ENCODE measurements around the gene ARL16.
A peak's percentile ranks its signal among the peaks of the same experiment; 100 is the strongest.

The ARL16 gene, protein sequence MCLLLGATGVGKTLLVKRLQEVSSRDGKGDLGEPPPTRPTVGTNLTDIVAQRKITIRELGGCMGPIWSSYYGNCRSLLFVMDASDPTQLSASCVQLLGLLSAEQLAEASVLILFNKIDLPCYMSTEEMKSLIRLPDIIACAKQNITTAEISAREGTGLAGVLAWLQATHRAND

DNA sequence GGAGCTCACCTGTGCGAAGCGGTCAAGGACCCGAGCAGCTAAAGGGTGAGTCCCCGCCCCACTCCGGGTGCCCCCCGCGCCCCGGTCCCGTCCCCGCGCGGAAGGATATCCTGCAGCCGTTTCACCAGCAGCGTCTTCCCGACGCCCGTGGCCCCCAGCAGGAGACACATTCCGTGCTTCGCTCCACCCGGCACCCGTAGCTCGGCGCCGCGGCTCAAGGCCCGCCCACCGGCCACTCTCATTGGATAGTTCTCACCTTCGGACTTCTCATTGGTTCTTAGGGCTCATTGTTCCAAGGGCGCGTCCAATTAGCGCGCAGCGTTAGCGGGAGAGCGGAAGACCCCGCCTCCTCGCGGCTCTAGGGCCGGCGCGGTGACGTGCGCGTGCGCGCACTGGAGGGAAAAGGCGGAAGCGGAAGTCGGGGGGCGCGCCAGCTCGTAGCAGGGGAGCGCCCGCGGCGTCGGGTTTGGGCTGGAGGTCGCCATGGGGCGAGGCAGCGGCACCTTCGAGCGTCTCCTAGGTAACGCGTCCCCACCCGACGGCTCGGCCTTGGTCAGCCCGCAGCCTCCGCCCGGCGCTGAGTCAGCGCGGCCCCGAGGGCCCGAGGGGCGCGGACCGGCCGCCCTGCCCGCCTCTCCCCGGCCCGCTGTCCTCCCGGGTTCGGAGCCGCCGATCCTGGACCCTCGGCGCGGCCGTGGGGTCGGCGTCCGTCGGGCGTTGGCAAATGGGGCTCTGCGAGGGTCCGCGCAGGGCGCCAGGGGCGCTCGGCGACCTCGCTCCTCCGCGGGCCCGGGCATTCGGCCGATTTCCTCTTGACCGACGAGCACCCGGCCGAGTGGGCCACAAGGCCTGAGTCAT lies at the start of gene ARL16, which contains the start of gene HGS:
TSS of gene ARL16 (minus strand) at position 214 of the 858 bp plus-strand sequence. CDS start at position 170, 44 bp downstream.
TSS of gene HGS (plus strand) at position 428 of the 858 bp plus-strand sequence. CDS start at position 484, 56 bp downstream.
- H3K27ac Mint-ChIP-seq: peak within 1 kb of the TSS; percentile 98
- H3K9me3 Mint-ChIP-seq: no peaks in the 10 kb centered on the region
- peaks cover 39% of the 10 kb centered on the region for H3K4me1 Mint-ChIP-seq
- H3K27me3 Mint-ChIP-seq: no peaks in the 10 kb centered on the region
- peaks cover 7% of the 10 kb centered on the region for H3K36me3 Mint-ChIP-seq
- peak within 1 kb of the TSS; percentile 94 for H3K4me3 Mint-ChIP-seq

DNA sequence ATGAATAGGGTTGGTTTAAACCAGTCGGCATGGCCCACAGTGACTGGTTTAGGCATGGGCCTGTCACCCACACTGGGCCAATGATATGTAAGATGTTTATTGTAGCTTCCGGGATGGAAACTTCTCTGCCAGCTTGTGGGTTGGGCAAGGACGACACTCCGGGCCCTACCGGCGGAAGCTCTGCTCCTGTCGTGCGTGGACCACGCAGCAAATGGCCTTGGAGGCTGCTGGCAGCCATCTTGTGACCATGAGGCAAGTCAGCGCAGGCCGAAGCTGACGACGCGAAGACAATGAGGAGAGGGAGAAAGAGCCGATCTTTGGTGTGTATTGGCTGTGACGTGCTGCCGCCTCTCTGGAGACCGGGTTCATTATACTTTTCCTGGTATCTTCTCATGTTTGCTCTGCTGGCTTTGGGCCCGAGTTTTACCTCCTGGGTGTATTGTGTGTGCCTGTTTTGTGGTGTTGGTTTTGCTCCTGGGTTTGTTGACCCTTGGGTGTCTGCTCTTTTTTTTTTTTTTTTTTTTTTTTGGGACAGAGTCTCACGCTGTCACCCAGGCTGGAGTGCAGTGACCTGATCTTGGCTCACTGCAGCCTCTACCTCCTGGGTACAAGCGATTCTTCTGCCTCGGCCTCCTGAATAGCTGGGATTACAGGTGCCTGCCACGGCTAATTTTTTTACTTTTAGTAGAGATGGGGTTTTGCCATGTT lies 43.9 kb upstream of the ARL16 start:
- Mint-ChIP-seq H3K9me3 (no peaks in the 10 kb centered on the region), H3K27me3 (peaks cover 6% of the 10 kb centered on the region), H3K27ac (no peak overlapping the region), H3K36me3 (no peaks in the 10 kb centered on the region), H3K4me3 (no peak overlapping the region), H3K4me1 (no peaks in the 10 kb centered on the region)

- H3K27me3 Mint-ChIP-seq: peaks cover 5% of the 10 kb centered on the region
- H3K27ac Mint-ChIP-seq: no peak overlapping the region
- H3K9me3 Mint-ChIP-seq: no peaks in the 10 kb centered on the region
- H3K4me1 Mint-ChIP-seq: no peaks in the 10 kb centered on the region
- no peak overlapping the region for H3K4me3 Mint-ChIP-seq
- H3K36me3 Mint-ChIP-seq: no peaks in the 10 kb centered on the region
Measured at GRCh38 chr17:81726004-81726403, 42.4 kb upstream of the ARL16 start.

DNA sequence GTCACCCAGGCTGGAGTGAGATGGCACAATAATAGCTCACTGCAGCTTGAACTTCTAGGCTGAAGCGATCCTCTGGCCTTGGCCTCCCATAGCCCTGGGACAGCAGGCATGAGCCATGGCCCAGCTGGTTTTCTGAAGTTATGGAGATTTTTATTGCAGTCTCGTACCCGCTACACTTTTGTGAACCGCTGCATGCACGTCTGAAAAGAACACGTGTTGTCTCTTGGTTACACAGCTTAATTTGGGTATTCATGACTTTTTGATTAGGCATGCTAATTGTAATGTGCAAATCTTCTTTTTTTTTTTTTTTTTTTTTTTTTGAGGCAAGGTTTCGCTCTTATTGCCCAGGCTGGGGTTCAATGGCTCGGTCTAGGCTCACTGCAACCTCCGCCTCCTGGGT lies 41.8 kb upstream of the ARL16 start:
- Mint-ChIP-seq H3K4me1 (no peaks in the 10 kb centered on the region), H3K9me3 (no peaks in the 10 kb centered on the region), H3K27ac (no peak overlapping the region), H3K27me3 (peaks cover 5% of the 10 kb centered on the region), H3K36me3 (no peaks in the 10 kb centered on the region), H3K4me3 (no peak overlapping the region)

DNA sequence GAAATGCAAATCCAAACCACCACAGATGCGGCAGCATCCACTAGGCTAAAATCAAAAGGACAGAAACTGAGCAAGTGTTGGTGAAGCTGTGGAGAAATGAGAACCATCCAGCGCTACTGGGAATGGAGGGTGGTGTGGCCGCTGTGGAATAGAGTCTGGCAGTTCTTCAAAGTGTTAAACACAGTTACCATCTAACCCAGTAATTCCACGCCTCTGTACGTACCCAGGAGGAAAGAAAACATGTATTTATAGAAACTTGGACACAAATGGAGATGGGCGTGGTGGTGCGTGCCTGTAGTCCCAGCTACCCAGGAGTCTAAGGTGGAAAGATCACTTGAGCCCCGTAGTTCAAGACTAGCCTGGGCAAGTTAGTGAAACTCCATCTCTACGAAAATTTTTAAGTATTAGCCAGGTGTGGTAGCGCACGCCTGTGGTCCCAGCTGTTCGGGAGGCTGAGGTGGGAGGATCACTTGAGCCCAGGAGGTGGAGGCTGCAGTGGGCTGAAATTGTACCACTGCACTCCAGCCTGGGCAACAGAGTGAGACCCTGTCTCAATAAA lies 40.1 kb upstream of the ARL16 start:
- Mint-ChIP-seq H3K4me1 (no peaks in the 10 kb centered on the region), H3K27ac (no peak overlapping the region), H3K36me3 (no peaks in the 10 kb centered on the region), H3K4me3 (no peak overlapping the region), H3K9me3 (no peaks in the 10 kb centered on the region), H3K27me3 (peaks cover 4% of the 10 kb centered on the region)

DNA sequence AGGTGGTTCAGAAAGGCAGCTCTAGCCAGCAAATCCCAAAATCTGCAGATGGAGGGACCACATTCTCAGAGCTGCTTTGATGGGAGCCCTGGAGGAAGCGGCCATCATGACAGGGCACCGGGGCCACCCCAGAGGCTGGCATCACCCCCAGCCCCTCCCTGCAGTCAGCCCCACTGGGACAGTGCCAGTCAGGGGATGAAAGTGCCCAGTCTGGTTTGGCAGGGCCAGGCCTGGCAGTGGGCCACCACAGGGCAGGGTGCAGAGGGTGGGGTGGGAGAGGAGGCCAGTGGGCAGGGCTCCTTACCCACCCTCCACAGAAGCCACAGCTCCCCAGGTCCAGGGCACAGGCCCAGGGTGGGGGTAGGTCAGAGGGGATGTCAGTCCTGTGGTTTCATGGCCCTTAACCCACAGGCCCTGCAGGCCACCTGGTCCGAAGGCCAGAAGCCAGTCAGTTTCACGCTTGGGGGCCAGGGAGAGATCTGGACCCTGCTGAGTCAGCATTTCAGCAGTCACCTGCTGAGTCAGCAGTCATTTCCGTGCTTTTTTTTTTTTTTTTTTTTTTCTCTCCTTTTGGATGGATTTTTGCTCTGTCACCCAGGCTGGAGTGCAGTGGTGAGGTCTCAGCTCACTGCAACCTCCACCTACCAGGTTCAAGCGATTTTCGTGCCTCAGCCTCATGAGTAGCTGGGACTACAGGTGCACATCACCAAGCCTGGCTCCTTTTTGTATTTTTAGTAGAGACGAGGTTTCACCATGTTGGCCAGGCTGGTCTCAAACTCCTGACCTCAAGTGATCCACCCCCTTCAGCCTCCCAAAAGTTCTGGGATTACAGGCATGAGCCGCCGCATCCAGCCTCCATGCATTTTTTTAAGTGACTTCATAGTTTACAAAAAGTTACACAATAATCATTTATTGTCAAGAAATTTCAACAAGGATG lies 38.9 kb upstream of the ARL16 start:
- Mint-ChIP-seq H3K4me3 (no peak overlapping the region), H3K27ac (no peak overlapping the region), H3K36me3 (no peaks in the 10 kb centered on the region), H3K27me3 (peaks cover 4% of the 10 kb centered on the region), H3K4me1 (no peaks in the 10 kb centered on the region), H3K9me3 (no peaks in the 10 kb centered on the region)

DNA sequence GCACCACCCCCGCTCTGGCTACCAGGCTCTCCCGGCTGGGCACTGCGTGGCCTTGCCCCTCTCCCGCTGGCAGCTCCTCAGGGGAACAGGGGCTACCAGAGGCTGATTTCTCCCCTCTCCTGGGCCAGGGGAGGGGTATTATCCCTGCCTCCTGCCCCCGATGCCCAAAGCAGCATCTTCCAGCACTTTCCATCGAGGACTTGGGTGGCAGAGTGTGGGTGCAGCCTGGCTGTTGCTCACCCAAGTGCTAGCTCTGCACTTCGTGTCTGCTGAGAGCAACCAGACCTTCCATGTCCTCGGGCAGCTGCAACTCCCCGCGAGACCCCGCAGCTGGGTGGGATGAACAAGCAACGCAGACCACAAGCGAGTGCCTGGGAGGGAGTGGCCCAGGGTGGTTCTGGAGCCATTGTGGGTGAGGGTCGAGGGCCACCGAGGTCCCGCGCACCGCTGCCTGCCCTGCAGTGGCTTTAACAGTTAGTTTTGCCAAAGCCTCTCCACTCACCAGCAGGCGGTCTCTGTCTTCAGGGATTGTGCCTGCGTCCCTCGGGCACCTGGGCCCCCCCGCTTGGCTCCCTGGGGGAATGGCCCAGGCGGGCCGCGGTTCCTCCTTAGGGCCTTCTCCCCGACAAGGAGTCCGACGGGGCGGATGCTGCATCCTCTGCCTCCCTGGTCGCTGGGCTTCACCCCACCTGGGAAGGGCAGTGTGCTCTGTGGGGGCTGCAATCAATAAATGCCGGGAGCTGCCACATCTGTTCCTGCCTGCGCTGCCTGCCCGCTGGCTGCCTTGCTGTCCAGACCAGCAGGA lies 36.9 kb upstream of the ARL16 start:
- Mint-ChIP-seq H3K27me3 (peaks cover 4% of the 10 kb centered on the region), H3K9me3 (no peaks in the 10 kb centered on the region), H3K4me1 (no peaks in the 10 kb centered on the region), H3K4me3 (no peak overlapping the region), H3K27ac (no peak overlapping the region), H3K36me3 (no peaks in the 10 kb centered on the region)

- H3K4me1 Mint-ChIP-seq: no peaks in the 10 kb centered on the region
- H3K27me3 Mint-ChIP-seq: peaks cover 4% of the 10 kb centered on the region
- H3K4me3 Mint-ChIP-seq: no peak overlapping the region
- H3K27ac Mint-ChIP-seq: no peak overlapping the region
- no peaks in the 10 kb centered on the region for H3K36me3 Mint-ChIP-seq
- no peaks in the 10 kb centered on the region for H3K9me3 Mint-ChIP-seq
Measured at GRCh38 chr17:81719410-81720266, 36.0 kb upstream of the ARL16 start.

DNA sequence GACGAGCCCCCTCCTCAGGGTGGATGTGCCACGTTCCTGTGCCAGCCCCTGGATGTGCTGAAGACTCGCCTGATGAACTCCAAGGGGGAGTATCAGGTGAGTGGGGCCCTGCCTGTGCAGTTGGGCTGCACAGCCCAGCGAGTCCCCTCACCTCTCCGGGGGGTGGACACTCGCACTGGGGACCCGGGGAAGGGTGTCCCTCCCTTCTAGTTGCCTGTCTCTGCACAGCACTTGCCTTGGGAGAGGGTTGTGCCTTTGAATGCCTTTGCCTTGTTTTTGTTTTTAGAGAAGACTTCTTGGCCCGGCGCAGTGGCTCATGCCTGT lies 34.1 kb upstream of the ARL16 start:
- no peaks in the 10 kb centered on the region for H3K36me3 Mint-ChIP-seq

GRCh38 chr17:81717049-81717765 lies 33.6 kb upstream of the ARL16 start:
- Mint-ChIP-seq H3K9me3 (no peaks in the 10 kb centered on the region), H3K36me3 (no peaks in the 10 kb centered on the region), H3K4me1 (peaks cover 4% of the 10 kb centered on the region), H3K27me3 (no peaks in the 10 kb centered on the region), H3K4me3 (no peak overlapping the region), H3K27ac (no peak overlapping the region)

More for the DNA sequence above, 34.1 kb upstream of the ARL16 start:
- H3K4me1 Mint-ChIP-seq: peaks cover 3% of the 10 kb centered on the region
- H3K4me3 Mint-ChIP-seq: no peak overlapping the region
- no peaks in the 10 kb centered on the region for H3K9me3 Mint-ChIP-seq
- H3K27me3 Mint-ChIP-seq: no peaks in the 10 kb centered on the region
- H3K27ac Mint-ChIP-seq: no peak overlapping the region

GRCh38 chr17:81716674-81716996 lies 33.0 kb upstream of the ARL16 start:
- H3K9me3 Mint-ChIP-seq: no peaks in the 10 kb centered on the region
- no peak overlapping the region for H3K4me3 Mint-ChIP-seq
- no peak overlapping the region for H3K27ac Mint-ChIP-seq
- peaks cover 4% of the 10 kb centered on the region for H3K4me1 Mint-ChIP-seq
- H3K27me3 Mint-ChIP-seq: no peaks in the 10 kb centered on the region
- H3K36me3 Mint-ChIP-seq: no peaks in the 10 kb centered on the region

GRCh38 chr17:81715872-81716673 lies 32.5 kb upstream of the ARL16 start:
- Mint-ChIP-seq H3K9me3 (no peaks in the 10 kb centered on the region), H3K4me1 (peaks cover 4% of the 10 kb centered on the region), H3K4me3 (no peak overlapping the region), H3K36me3 (no peaks in the 10 kb centered on the region), H3K27ac (no peak overlapping the region), H3K27me3 (no peaks in the 10 kb centered on the region)

Data from activated naive CD4-positive, alpha-beta T cell treated with anti-CD3 and anti-CD28 coated beads, Interleukin-2, amount 50 U/mL, for 24 hours (primary cell).